IPS DF 6.9 (cell line): ENCODE measurements around the gene GJA4.

Experiments used
- DNase-seq: peaks from one replicate; pipeline ENCODE4 v3.0.0-alpha.2; 2013; ENCODE audit warnings: low read depth, low spot score
- H3K27ac ChIP-seq: one replicate; pipeline ENCODE4 v1.5.1; 2013; ENCODE audit warnings: low read length, control low read depth
- H3K27me3 ChIP-seq: 2 replicates; pipeline ENCODE4 v1.6.1; 2013; ENCODE audit warnings: mild to moderate bottlenecking, low read length; ENCODE audit not compliant: control insufficient read depth, insufficient read depth
- H3K36me3 ChIP-seq: 2 replicates; pipeline ENCODE4 v1.6.1; 2013; ENCODE audit warnings: low read length; ENCODE audit not compliant: control insufficient read depth, insufficient read depth
- H3K4me1 ChIP-seq: 2 replicates; pipeline ENCODE4 v1.6.1; 2013; ENCODE audit warnings: low read length; ENCODE audit not compliant: control insufficient read depth, insufficient read depth
- H3K4me3 ChIP-seq: 2 replicates; pipeline ENCODE4 v1.5.1; 2013; ENCODE audit warnings: mild to moderate bottlenecking, low read length
- H3K9me3 ChIP-seq: 2 replicates; pipeline ENCODE4 v1.6.1; 2013; ENCODE audit warnings: low read length, inconsistent platforms; ENCODE audit not compliant: control insufficient read depth, insufficient read depth
- WGBS: extraction: QIAGEN DNeasy Blood & Tissue Kit; methylation state at CpG from one replicate; pipeline ENCODE4 v1.1.7; 2013; ENCODE audit warnings: mixed read lengths, missing lambda C conversion rate; ENCODE audit not compliant: insufficient read length, insufficient coverage; 5-methylcytosine and 5-hydroxymethylcytosine counted together

GJA4 gene

GRCh38 chr1:34831721-34832246 lies 39.0 kb downstream of the GJA4 start:
- no peaks in the 10 kb centered on the region for H3K9me3 ChIP-seq
- no peaks in the 10 kb centered on the region for H3K4me1 ChIP-seq
- no peak for DNase-seq
- no peak overlapping the region for H3K27ac ChIP-seq
- no peak overlapping the region for H3K4me3 ChIP-seq
- H3K36me3 ChIP-seq, result no peaks in the 10 kb centered on the region
- no peaks in the 10 kb centered on the region for H3K27me3 ChIP-seq
- no CpG with 5 or more reads among the region's 6 CpGs for WGBS

GRCh38 chr1:34833711-34834110 lies 40.9 kb downstream of the GJA4 start:
- Histone ChIP-seq H3K27ac (no peak overlapping the region), H3K4me3 (no peak overlapping the region), H3K27me3 (no peaks in the 10 kb centered on the region), H3K4me1 (no peaks in the 10 kb centered on the region), H3K9me3 (no peaks in the 10 kb centered on the region), H3K36me3 (no peaks in the 10 kb centered on the region)
- WGBS, result no CpG with 5 or more reads among the region's 1 CpG
- no peak for DNase-seq

GRCh38 chr1:34839526-34840305 lies 46.9 kb downstream of the GJA4 start:
- no peaks in the 10 kb centered on the region for H3K9me3 ChIP-seq
- no CpG with 5 or more reads among the region's 14 CpGs for WGBS
- no peak overlapping the region for H3K4me3 ChIP-seq
- no peaks in the 10 kb centered on the region for H3K36me3 ChIP-seq
- DNase-seq, result no peak
- H3K27me3 ChIP-seq, result no peaks in the 10 kb centered on the region
- H3K27ac ChIP-seq, result no peak overlapping the region
- H3K4me1 ChIP-seq, result peaks cover 10% of the 10 kb centered on the region

DNA sequence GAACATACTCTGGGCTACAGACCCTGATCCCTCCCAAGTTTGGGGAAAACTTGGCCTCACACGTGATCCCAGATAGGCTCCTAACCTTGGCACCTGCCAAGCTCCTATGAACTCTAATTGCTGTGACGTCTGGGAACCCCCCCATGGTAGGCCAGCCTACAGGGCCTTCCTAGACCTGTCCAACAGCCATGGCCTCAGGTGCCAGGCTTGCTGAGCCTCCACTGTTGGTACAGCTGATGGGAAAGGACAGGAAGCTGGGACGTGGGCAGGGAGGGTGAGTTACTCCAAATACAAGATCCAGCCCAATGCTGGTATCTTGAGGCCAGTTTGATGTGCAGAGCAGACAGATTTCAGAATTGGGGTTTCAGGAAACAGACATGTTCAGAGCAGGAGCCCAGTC lies 47.6 kb downstream of the GJA4 start:
- peaks cover 10% of the 10 kb centered on the region for H3K4me1 ChIP-seq
- no peak overlapping the region for H3K4me3 ChIP-seq
- no peaks in the 10 kb centered on the region for H3K36me3 ChIP-seq
- no CpG with 5 or more reads among the region's 3 CpGs for WGBS
- H3K27me3 ChIP-seq, result no peaks in the 10 kb centered on the region
- DNase-seq, result no peak
- no peaks in the 10 kb centered on the region for H3K9me3 ChIP-seq
- H3K27ac ChIP-seq, result no peak overlapping the region

GRCh38 chr1:34842073-34842472 lies 49.3 kb downstream of the GJA4 start:
- Histone ChIP-seq H3K4me1 (peaks cover 10% of the 10 kb centered on the region), H3K4me3 (no peak overlapping the region), H3K27ac (no peak overlapping the region), H3K36me3 (no peaks in the 10 kb centered on the region), H3K27me3 (no peaks in the 10 kb centered on the region), H3K9me3 (no peaks in the 10 kb centered on the region)
- no peak for DNase-seq
- no CpG with 5 or more reads among the region's 3 CpGs for WGBS

DNA sequence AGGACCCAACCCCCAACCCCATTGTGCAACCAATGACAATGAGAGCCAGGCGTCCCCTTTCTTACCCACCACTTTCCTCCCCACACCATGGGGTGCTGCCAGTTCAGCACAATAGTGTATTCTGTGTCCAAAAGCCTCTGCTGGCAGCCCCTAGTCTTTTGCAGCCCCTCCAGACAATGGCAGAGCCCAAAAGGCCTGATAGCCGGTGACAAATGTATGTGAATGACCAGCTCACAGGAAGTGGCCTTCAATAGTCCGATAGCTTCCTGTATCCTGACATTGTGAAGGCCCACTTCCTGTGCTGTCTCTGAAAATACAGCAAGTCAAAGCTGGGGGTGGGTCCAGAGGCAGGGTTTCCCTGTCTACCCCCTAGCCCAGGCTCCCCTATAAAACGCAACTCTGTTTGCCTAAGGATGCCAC lies 50.2 kb downstream of the GJA4 start:
- no peak overlapping the region for H3K4me3 ChIP-seq
- no peaks in the 10 kb centered on the region for H3K36me3 ChIP-seq
- no peak overlapping the region for H3K27ac ChIP-seq
- H3K4me1 ChIP-seq, result peaks cover 10% of the 10 kb centered on the region
- H3K27me3 ChIP-seq, result no peaks in the 10 kb centered on the region
- no peak for DNase-seq
- WGBS, result no CpG with 5 or more reads among the region's 4 CpGs
- no peaks in the 10 kb centered on the region for H3K9me3 ChIP-seq

- no peak overlapping the region for H3K27ac ChIP-seq
- no peak for DNase-seq
- peaks cover 12% of the 10 kb centered on the region for H3K4me1 ChIP-seq
- no peaks in the 10 kb centered on the region for H3K9me3 ChIP-seq
- H3K27me3 ChIP-seq, result no peaks in the 10 kb centered on the region
- WGBS, result no CpG with 5 or more reads among the region's 14 CpGs
- H3K36me3 ChIP-seq, result no peaks in the 10 kb centered on the region
- H3K4me3 ChIP-seq, result no peak overlapping the region
Observed at GRCh38 chr1:34843392-34844251, 50.8 kb downstream of the GJA4 start.

DNA sequence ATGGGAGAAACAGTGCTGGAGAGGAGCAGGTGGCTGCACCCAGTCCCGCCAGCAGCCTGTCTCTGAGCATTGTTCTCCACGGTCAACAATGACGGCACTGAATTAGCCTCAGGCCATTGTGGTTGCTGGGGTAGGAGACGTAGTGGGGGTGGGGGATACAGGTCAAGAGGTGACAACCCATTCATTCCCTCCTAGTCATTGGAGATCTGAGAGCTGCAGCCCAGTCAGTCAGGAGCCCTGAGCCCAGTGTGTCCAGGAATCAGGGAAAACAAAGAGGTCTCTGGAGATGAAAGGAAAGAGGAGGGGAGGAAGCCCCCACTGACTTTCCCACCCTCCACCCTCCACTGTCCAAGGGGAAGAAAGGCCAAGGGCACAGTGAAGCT lies 51.4 kb downstream of the GJA4 start:
- DNase-seq, result no peak
- no CpG with 5 or more reads among the region's 4 CpGs for WGBS

More for the DNA sequence above, 51.4 kb downstream of the GJA4 start:
- peaks cover 12% of the 10 kb centered on the region for H3K4me1 ChIP-seq
- H3K27ac ChIP-seq, result no peak overlapping the region
- H3K27me3 ChIP-seq, result no peaks in the 10 kb centered on the region
- no peaks in the 10 kb centered on the region for H3K9me3 ChIP-seq
- no peaks in the 10 kb centered on the region for H3K36me3 ChIP-seq
- H3K4me3 ChIP-seq, result no peak overlapping the region
